ENCODE results near the gene TRAPPC4. TPM values are rescaled to one million over a fixed set of nuclear protein-coding genes. Genes with fewer than 3 reads are reported as not detected.
"Not testable (repeated sequence)": the region's sequence is repeated elsewhere in the genome, so short reads cannot be mapped to it uniquely, and the experiment has no call there.

The TRAPPC4 gene, protein sequence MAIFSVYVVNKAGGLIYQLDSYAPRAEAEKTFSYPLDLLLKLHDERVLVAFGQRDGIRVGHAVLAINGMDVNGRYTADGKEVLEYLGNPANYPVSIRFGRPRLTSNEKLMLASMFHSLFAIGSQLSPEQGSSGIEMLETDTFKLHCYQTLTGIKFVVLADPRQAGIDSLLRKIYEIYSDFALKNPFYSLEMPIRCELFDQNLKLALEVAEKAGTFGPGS
- total RNA-seq, result 10 to 100 TPM; 29.5 to 51.4 (median 37.5) TPM
- polyA plus RNA-seq, result 10 to 100 TPM; 14.6 to 95.1 TPM
- long read RNA-seq, donor 1, transcript TRAPPC4-214 (5 exons, 1,759 nt), result major isoform, 12 of 12 reads
- long read RNA-seq, donor 1, partial matches to known transcripts, result 0 of 12 reads
- long read RNA-seq, donor 1, other reads (novel, unspliced or antisense), result 0 of 12 reads
- long read RNA-seq, donor 2, transcript TRAPPC4-214 (5 exons, 1,759 nt), result major isoform, 21 of 25 reads
- long read RNA-seq, donor 2, partial matches to known transcripts, result 0 of 25 reads
- long read RNA-seq, donor 2, other reads (novel, unspliced or antisense), result 2 of 25 reads
- long read RNA-seq, donor 3, transcript TRAPPC4-214 (5 exons, 1,759 nt), result major isoform, 12 of 16 reads
- long read RNA-seq, donor 3, partial matches to known transcripts, result 0 of 16 reads
- long read RNA-seq, donor 3, other reads (novel, unspliced or antisense), result 1 of 16 reads

DNA sequence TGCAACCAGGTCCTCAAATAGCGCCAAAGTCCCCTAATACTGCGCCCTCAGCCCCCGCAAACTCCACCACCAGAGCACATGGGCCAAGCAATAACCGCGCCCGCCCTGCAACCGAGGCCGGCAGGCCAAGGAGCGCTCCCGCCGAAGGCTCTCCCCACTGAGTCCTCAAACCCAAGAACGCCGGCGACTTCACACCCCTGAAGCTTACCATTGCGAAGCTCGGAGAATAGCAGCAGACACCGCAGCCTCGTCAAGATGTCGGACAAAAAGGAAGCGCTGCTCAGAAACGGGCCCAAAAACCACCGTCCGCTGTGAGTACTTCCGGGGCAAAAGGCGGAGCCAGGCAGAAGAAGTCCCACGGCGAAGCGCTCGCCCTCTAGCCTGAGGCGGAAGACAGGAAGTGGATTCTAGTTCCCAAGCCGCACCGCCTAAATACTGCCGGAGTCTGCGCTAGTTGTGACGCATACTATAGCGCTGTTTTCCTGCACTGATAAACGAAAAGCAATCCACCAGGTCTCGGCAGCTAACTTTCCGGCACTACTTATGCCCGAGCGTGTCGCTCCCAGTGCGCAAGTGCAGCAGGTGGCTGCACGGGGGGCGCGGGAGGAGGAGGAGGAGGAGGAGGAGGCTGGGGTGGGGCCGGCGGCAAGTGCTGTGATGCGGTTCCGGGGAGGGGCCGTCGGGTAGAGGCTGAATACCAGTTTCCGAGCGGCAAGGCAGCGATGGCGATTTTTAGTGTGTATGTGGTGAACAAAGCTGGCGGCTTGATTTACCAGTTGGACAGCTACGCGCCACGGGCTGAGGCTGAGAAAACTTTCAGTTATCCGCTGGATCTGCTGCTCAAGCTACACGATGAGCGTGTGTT lies at the start of gene TRAPPC4, which contains the start of gene RPS25:
TSS of gene TRAPPC4 (plus strand) at position 693 of the 865 bp plus-strand sequence. CDS start at position 723, 30 bp downstream.
TSS of gene RPS25 (minus strand) at position 270 of the 865 bp plus-strand sequence. CDS start at position 211, 59 bp downstream.
- no peaks in the 10 kb centered on the region for H3K9me3 ChIP-seq
- H3K27ac ChIP-seq, result peak within 1 kb of the TSS; percentile 80 to 98 (median 94)
- no peaks in the 10 kb centered on the region for H3K27me3 ChIP-seq
- 0 to 1% methylated on average over 62 to 63 of the region's 63 CpGs for WGBS, 2 donors
- H3K36me3 ChIP-seq, result peaks cover 0 to 73% (median 28%) of the 10 kb centered on the region in 9 donors
- DNase-seq (peak; percentile 93 to 96), ATAC-seq (peak; percentile 95 to 98 (median 96))
- peak within 1 kb of the TSS; percentile 81 to 99 (median 86) for H3K4me3 ChIP-seq
- intact Hi-C loops (cut with DNase I), result loop anchor here in 3 of 10 donors (1.0 to 10.0 kb wide), 4 partner anchors 38 to 84 kb away; partner anchors contain the start of genes DPAGT1 (in 1 of the 3), HYOU1 (in 1 of the 3) and VPS11 (in 1 of the 3)
- H3K4me1 ChIP-seq, result peaks cover 5 to 50% (median 44%) of the 10 kb centered on the region in 9 donors
- TF ChIP-seq CTCF (IDR thresholded peaks at IDR 0.05), result peak in 1 of 9 donors; percentile 30

- H3K4me3 ChIP-seq; H3K9me3 ChIP-seq; H3K27ac ChIP-seq; H3K4me1 ChIP-seq; DNase-seq; H3K36me3 ChIP-seq; intact Hi-C loops (cut with DNase I); ATAC-seq: not testable (repeated sequence)
- 95% methylated on average over 2 of the region's 2 CpGs for WGBS, 2 donors
- H3K27me3 ChIP-seq, result peaks cover 7 to 27% (median 14%) of the 10 kb centered on the region in 7 donors
Observed at GRCh38 chr11:118969508-118969907, 49.1 kb upstream of the TRAPPC4 start.

GRCh38 chr11:118971646-118972045 lies 46.9 kb upstream of the TRAPPC4 start, which contains the start of gene FOXR1:
Gene FOXR1, plus strand, starts transcription at chr11:118971761. Its CDS starts 171 bp downstream, at chr11:118971932.
- peaks cover 7 to 27% (median 14%) of the 10 kb centered on the region in 7 donors for H3K27me3 ChIP-seq
- 27 to 31% methylated on average over 33 of the region's 33 CpGs for WGBS, 2 donors

More at GRCh38 chr11:118971646-118972045, 46.9 kb upstream of the TRAPPC4 start, which contains the start of gene FOXR1:
- no peak within 1 kb of the TSS for H3K27ac ChIP-seq
- no peaks in the 10 kb centered on the region for H3K36me3 ChIP-seq
- no peak within 1 kb of the TSS for H3K4me3 ChIP-seq
- intact Hi-C loops (cut with DNase I), result loop anchor here in 1 of 10 donors (10.0 kb wide), 1 partner anchor 147 kb away; no protein-coding TSS in a partner anchor
- ATAC-seq (no peak), DNase-seq (no peak)
- no peak for TF ChIP-seq CTCF (IDR thresholded peaks at IDR 0.05)
- H3K4me1 ChIP-seq, result no peaks in the 10 kb centered on the region
- H3K9me3 ChIP-seq, result no peaks in the 10 kb centered on the region

All from heart right ventricle (tissue), 16 donors.